C4-2B (cell line): ENCODE data around the gene TCF12.

Experiments used
- CTCF ChIP-seq: fragments of 450-650 bp; conservative IDR thresholded peaks from 2 replicates; pipeline ENCODE4 v1.5.1; 2017; ENCODE audit warnings: mild to moderate bottlenecking
- ZFX ChIP-seq: fragments of 450-650 bp; IDR thresholded peaks from 2 replicates; pipeline ENCODE4 v1.6.1; 2017

DNA sequence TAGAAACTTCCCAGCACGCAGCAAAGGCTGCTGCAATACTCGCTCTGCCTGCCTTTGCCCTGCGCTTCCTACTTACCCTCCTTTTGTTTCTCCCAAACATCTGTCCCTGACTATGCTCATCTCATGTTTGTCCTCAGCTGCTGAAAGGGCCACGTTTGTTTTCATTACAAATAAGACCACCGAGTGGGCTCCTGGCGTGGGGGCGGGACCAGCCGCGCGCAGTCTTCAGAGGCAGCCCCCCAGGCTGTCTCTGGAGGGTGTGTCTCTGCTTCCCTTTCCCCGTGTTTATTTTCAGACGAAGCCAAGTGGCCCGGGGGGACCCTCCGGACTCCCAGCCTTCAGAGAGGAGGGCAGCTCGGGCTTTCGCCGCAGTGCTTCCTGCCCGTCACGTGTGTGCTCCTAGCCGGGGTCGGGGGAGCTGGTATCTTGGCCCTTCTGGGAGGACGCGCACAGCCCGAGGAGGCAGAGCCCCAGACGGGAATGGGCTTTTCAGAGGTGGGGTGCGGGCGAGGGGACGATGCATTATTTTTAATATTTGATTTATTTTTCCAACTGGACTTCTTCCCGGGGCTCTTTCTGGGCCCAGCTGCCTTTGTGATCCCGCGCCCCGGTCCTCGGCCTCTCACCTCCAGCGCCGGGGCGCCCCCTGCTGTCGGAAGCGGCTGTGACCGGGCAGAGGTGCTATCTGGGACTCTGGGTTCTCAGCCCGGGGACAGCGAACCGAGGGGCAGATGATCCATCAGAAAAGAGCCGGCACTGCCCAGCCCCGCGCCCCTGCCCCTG lies 387.9 kb downstream of the TCF12 start:
- TF ChIP-seq CTCF = peak; percentile 95
- TF ChIP-seq ZFX = no peak
